Ovary (tissue), 9 donors: ENCODE results near the gene GABBR2. TPM values are rescaled to one million over a fixed set of nuclear protein-coding genes. Genes with fewer than 3 reads are reported as not detected.

Experiments
- DNase-seq, 5 donors: peaks; one replicate each; pipeline ENCODE4 v3.0.0-alpha.2; 2019 to 2020
- H3K27ac ChIP-seq, 2 donors: fragments of 200-600 bp; one replicate each; pipeline versions ENCODE4 v1.5.1 to v1.8.0; 2019 to 2022
- H3K27me3 ChIP-seq: fragments of 200-600 bp; one replicate; pipeline ENCODE4 v1.8.0; 2022
- H3K36me3 ChIP-seq: fragments of 200-600 bp; sonication (generic); one replicate; pipeline ENCODE4 v1.5.1; 2019
- H3K4me1 ChIP-seq: one replicate; pipeline ENCODE4 v1.8.1; 2013; ENCODE audit warnings: mild to moderate bottlenecking, moderate library complexity; ENCODE audit not compliant: insufficient read depth
- H3K4me3 ChIP-seq: fragments of 200-600 bp; sonication (generic); one replicate; pipeline ENCODE4 v1.5.1; 2017
- H3K9me3 ChIP-seq, 2 donors: fragments of 200-600 bp in 1 of 2; sonication (generic) in 1 of 2; one replicate each; pipeline versions ENCODE4 v1.5.1 to v1.8.1; 2013 to 2019; ENCODE audit warnings: mild to moderate bottlenecking in 1 of 2, moderate library complexity in 1 of 2
- EP300 ChIP-seq: sonication (generic); formaldehyde crosslinking; IDR thresholded peaks from one replicate; pipeline ENCODE4 v1.6.1; 2017; ENCODE audit warnings: antibody characterized with exemption
- POLR2A ChIP-seq: fragments of 450-650 bp; IDR thresholded peaks from one replicate; pipeline ENCODE4 v1.6.1; 2017; ENCODE audit warnings: antibody characterized with exemption, mild to moderate bottlenecking, moderate library complexity
- WGBS, 3 donors: extraction: QIAGEN DNeasy Blood & Tissue Kit in 1 of 3; methylation state at CpG; one replicate each; pipeline versions ENCODE4 v1.1.5 to v1.1.7; 2013 to 2017; 5-methylcytosine and 5-hydroxymethylcytosine counted together
- intact Hi-C, 4 donors: fragments of 100-400 bp; cut with DNase I; formaldehyde crosslinking; loops; one replicate each; pipeline versions ENCODE4 v1.11.0 to v1.15.1; 2022 to 2023
- polyA plus RNA-seq, 2 donors: library from polyadenylated mRNA; stranded (reverse); fragments of 200-250 nt in 1 of 2; fragments of 350-450 nt in 1 of 2; fragmentation: Illumina TruSeq in 1 of 2; extraction: RNeasy Lipid Tissue Mini Kit (QIAGEN cat#74804) in 1 of 2; gene quantifications; one replicate each; pipeline ENCODE4 v1.2.3, GENCODE V29; 2013 to 2014
- total RNA-seq, 7 donors: library from RNA; depleted of rRNA in 2 of 7; stranded (reverse); fragments of >200 nt in 2 of 7; fragmentation: NEBNext Ultra II Directional in 3 of 7; extraction: Animal tissue kit (Norgen Biotek cat#: 25700) in 3 of 7; gene quantifications; one replicate each; pipeline versions ENCODE4 v1.1.0 to v1.2.4, GENCODE V29; 2016 to 2023
- TF ChIP-seq, protein P1 (sequence below), 3 donors: fragments of 450-650 bp in 2 of 3; fragments of 200-600 bp in 1 of 3; IDR thresholded peaks; one replicate each; pipeline versions ENCODE4 v1.5.1 to v1.8.0; 2016 to 2022; ENCODE audit warnings: antibody characterized with exemption in 3 of 3, mild to moderate bottlenecking in 1 of 3
- donor health status: DM: no; HTN: no; CAD: no; lungs with moderate emphysema.
- donor health status: DM: no; HTN: no; CAD: no.
- donor health status: Bipolar disorder and iron deficiency.
- donor health status: DM: yes; HTN: yes; CAD: no.
- donor health status: DM: no; HTN: no; CAD: no.
- donor health status: DM: yes; HTN: yes; CAD: no.

The GABBR2 gene
- total and polyA plus RNA-seq, 9 donors: 0.05 to 0.30 (median 0.22) TPM; not detected in 6

DNA sequence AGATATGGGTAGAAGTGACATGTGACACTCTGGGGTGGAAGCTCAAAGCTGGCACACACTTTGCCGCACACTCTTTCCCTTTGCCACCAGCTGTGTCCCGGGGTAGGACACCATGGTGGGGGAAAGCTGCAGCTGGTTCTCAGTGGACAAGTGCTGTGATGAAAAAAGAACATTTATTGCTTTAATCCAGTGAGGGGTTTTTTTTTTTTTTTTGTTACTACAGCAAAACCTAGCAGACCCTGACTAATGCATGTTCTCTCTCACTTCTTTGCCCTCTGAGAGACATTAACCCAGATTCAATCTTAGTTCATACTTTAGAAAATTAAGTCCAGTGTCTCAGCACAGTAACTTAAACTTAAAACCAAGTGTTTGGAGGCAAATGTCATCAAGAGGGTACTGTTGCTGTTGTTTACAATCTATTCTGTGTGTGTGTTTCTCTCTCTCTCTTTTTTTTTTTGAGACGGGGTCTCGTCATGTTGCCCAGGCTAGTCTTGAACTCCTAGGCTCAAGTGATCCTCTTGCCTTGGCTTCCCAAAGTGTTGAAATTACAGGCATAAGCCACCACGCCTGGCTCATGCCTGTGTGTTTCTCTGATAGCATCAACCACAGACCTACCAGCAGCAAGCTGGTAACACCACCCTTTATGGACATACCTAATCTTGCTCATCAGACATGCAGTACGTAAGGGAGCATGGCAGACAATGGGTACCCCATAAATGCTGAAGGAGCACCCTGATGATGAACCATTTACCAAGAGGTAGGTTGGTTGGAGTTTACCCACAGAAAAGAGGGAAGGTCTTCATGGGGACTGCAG, 368.5 kb downstream of the GABBR2 start:
- 80 to 82% (median 81%) methylated on average over 6 of the region's 6 CpGs for WGBS, 3 donors
- Histone ChIP-seq H3K27ac (no peak overlapping the region), H3K36me3 (no peaks in the 10 kb centered on the region), H3K4me3 (no peak overlapping the region), H3K9me3 (no peaks in the 10 kb centered on the region), H3K27me3 (no peaks in the 10 kb centered on the region), H3K4me1 (no peaks in the 10 kb centered on the region)
- no peak for DNase-seq
- no peak for TF ChIP-seq POLR2A
- no peak for TF ChIP-seq EP300
- TF ChIP-seq, protein P1, sequence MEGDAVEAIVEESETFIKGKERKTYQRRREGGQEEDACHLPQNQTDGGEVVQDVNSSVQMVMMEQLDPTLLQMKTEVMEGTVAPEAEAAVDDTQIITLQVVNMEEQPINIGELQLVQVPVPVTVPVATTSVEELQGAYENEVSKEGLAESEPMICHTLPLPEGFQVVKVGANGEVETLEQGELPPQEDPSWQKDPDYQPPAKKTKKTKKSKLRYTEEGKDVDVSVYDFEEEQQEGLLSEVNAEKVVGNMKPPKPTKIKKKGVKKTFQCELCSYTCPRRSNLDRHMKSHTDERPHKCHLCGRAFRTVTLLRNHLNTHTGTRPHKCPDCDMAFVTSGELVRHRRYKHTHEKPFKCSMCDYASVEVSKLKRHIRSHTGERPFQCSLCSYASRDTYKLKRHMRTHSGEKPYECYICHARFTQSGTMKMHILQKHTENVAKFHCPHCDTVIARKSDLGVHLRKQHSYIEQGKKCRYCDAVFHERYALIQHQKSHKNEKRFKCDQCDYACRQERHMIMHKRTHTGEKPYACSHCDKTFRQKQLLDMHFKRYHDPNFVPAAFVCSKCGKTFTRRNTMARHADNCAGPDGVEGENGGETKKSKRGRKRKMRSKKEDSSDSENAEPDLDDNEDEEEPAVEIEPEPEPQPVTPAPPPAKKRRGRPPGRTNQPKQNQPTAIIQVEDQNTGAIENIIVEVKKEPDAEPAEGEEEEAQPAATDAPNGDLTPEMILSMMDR (IDR thresholded peaks at IDR 0.05): no peak
- intact Hi-C loops: no loop called here

DNA sequence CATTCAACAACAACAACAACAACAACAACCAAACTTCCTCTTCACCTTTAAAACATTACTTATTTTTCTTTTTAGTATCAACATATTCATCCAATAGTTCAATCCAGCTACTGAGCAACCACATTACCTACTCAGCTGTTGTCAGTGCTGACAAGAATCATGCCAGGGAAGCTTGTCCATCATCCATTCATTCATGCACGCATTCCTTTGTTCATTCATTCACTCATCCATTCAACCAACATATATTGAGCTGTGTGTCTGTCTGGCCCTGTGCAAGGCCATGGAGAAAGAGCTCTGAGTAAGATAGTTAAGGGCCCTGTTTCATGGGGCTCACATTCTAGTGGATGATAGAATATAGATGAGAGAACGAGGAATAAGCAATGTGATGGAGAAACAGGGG, 373.1 kb downstream of the GABBR2 start:
- intact Hi-C loops: no loop called here
- no peaks in the 10 kb centered on the region for H3K4me1 ChIP-seq
- no peaks in the 10 kb centered on the region for H3K9me3 ChIP-seq
- H3K36me3 ChIP-seq: no peaks in the 10 kb centered on the region
- DNase-seq: no peak
- H3K27me3 ChIP-seq: no peaks in the 10 kb centered on the region
- TF ChIP-seq, protein P1 (IDR thresholded peaks at IDR 0.05): no peak
- no peak for TF ChIP-seq POLR2A
- no peak for TF ChIP-seq EP300
- no peak overlapping the region for H3K27ac ChIP-seq
- no peak overlapping the region for H3K4me3 ChIP-seq
- 74 to 87% (median 79%) methylated on average over 2 of the region's 2 CpGs for WGBS, 3 donors

DNA sequence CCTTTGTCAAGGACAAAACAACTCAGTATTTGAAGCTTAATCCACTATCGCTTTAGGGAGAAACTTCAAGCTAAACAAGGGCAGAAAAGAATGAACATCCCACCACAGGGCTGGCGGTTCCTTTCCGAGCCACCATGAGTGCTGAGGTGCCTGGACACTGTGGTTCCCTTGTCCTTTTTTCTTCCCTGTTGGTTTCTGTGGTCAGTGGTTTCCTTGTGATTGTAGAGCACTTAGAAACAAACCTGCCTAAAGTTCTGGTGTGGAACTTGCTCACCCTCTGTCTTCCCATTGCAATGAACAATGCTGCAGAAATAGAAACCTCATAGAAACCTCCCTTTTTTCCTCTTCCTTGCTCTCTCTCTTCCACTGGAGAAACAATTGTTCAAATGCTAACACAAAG, 373.9 kb downstream of the GABBR2 start:
- no peak for TF ChIP-seq EP300
- TF ChIP-seq, protein P1 (IDR thresholded peaks at IDR 0.05): no peak
- TF ChIP-seq POLR2A: no peak
- WGBS, 3 donors: 77 to 88% (median 86%) methylated on average over 3 of the region's 3 CpGs
- Histone ChIP-seq H3K4me3 (no peak overlapping the region), H3K27me3 (no peaks in the 10 kb centered on the region), H3K9me3 (no peaks in the 10 kb centered on the region), H3K4me1 (no peaks in the 10 kb centered on the region), H3K27ac (no peak overlapping the region), H3K36me3 (no peaks in the 10 kb centered on the region)
- intact Hi-C loops: no loop called here
- no peak for DNase-seq

DNA sequence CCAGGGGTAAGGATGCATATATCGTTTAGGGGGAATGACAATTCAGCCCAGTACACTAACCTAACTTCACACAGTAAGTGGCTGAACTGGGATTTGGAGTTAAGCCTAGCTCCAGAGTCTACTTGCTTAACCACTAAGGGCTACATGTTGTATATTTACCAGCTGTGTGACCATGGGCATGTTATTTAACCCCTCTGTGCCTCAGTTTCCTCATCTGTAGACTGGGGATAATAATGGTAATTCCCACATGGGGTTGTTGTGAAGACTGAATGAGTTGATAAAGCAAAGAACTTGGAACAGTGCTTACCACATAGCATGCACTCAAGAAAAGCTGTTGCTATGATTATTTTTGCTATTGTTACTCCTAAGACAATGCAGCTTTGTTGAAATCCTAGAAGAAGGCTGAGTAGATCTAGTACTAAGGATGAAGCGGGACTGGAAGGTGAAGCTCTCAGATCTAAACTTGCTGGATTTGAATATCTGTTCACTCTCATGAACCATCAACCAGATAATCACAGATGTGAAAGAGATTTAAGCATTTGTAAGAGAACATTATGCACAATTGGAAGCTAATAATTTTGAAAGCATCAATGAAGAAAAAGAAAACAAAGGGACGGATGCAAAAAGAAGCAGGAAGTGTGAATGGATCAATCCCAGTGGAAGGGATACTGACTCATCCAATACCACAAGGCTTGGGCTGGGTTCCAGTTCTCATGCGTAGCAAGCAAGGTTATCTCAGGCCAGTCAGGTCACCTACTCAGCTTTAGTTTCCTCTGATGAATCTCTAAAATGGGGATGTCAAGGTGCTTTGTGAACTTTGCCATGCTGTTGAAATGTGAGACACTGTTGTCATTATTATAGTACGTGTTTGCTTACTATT, 374.8 kb downstream of the GABBR2 start:
- H3K4me3 ChIP-seq: no peak overlapping the region
- H3K27ac ChIP-seq: no peak overlapping the region
- no peaks in the 10 kb centered on the region for H3K4me1 ChIP-seq
- no peak for DNase-seq
- intact Hi-C loops: no loop called here
- H3K9me3 ChIP-seq: no peaks in the 10 kb centered on the region
- no peaks in the 10 kb centered on the region for H3K27me3 ChIP-seq
- no peaks in the 10 kb centered on the region for H3K36me3 ChIP-seq
- WGBS, 3 donors: 65 to 70% (median 68%) methylated on average over 5 of the region's 5 CpGs
- TF ChIP-seq, protein P1 (IDR thresholded peaks at IDR 0.05): no peak
- no peak for TF ChIP-seq EP300
- TF ChIP-seq POLR2A: no peak
